HCT116 (cell line): Measurements from ENCODE around the gene GALNT5. TPM values are rescaled to one million over a fixed set of nuclear protein-coding genes. Genes with fewer than 3 reads are reported as not detected.

Source experiments
- ATAC-seq: fragments of 200-7000 bp; cut with Tn5 transposase; 2 replicates; pipeline ENCODE4 v1.9.1; 2020; ENCODE audit warnings: mild to moderate bottlenecking, moderate library complexity
- BruUV-seq: library from RNA; stranded (reverse); fragments of 400-500 nt; replicated peaks from 2 replicates; lab custom pipeline; 2021; lab: Mats Ljungman, UMichigan
- CTCF ChIA-PET: fragments of 300-600 bp; sonication (Branson Sonifier 250); formaldehyde crosslinking; loops from one replicate; lab custom pipeline; 2021; ENCODE audit warnings: antibody characterized with exemption; lab: Charles Lee
- POLR2A ChIA-PET: fragments of 300-600, 350-600 bp; sonication (Branson Sonifier 250); formaldehyde crosslinking; loops from one replicate; lab custom pipeline; 2021; ENCODE audit warnings: antibody characterized with exemption; lab: Charles Lee
- RAD21 ChIA-PET, 2 experiments: fragments of 300-600 bp; sonication (Branson Sonifier 250); formaldehyde crosslinking; loops; one replicate each; lab custom pipeline; 2023; ENCODE audit warnings: low total read pairs in 2 of 2; ENCODE audit not compliant: uncharacterized antibody in 2 of 2, unreplicated experiment in 2 of 2, low non-redundant PET in 1 of 2; lab: Charles Lee
- DNase-seq: peaks from one replicate; pipeline ENCODE4 v3.0.0-alpha.2; 2010; ENCODE audit warnings: low read depth, low spot score
- H2AFZ ChIP-seq: fragments of 200-600 bp; shearing (Covaris generic), sonication (generic); 2 replicates; pipeline ENCODE4 v1.6.1; 2017; ENCODE audit warnings: low read depth, mixed run types, mixed read lengths, antibody characterized with exemption, low read length; ENCODE audit not compliant: poor library complexity, severe bottlenecking
- H3K27ac ChIP-seq: 2 replicates; pipeline ENCODE4 v1.5.1; 2012; ENCODE audit warnings: low read depth, low read length
- H3K27me3 ChIP-seq: fragments of 200-600 bp; sonication (generic); 2 replicates; pipeline ENCODE4 v1.6.1; 2016; ENCODE audit warnings: mixed run types, low read length, mixed read lengths; ENCODE audit not compliant: insufficient read depth
- H3K36me3 ChIP-seq, 2 experiments: fragments of 200-500 bp in 1 of 2; fragments of 200-600 bp in 1 of 2; sonication (Bioruptor generic) in 1 of 2; sonication (generic) in 1 of 2; 2 replicates each; pipeline versions ENCODE4 v1.5.1 to v1.6.1; 2014 to 2016; ENCODE audit warnings: low read length in 2 of 2, inconsistent platforms in 1 of 2, mixed read lengths in 1 of 2, mixed run types in 1 of 2; ENCODE audit not compliant: insufficient read depth in 2 of 2, control insufficient read depth in 1 of 2
- H3K4me1 ChIP-seq, 2 experiments: fragments of 200-600 bp in 1 of 2; sonication (generic) in 1 of 2; 2 replicates each; pipeline versions ENCODE4 v1.5.1 to v1.6.1; 2012 to 2017; ENCODE audit warnings: low read length in 2 of 2, inconsistent platforms in 1 of 2, mild to moderate bottlenecking in 1 of 2, mixed read lengths in 1 of 2, mixed run types in 1 of 2, moderate library complexity in 1 of 2; ENCODE audit not compliant: insufficient read depth in 2 of 2, control insufficient read depth in 1 of 2
- H3K4me2 ChIP-seq: fragments of 200-600 bp; sonication (generic); 2 replicates; pipeline ENCODE4 v1.6.1; 2017; ENCODE audit warnings: mixed run types, low read length, mixed read lengths
- H3K4me3 ChIP-seq, 2 experiments: fragments of 200-600 bp in 1 of 2; sonication (generic) in 1 of 2; replicated peaks in 1 of 2; 2 replicates each; pipeline ENCODE4 v1.5.1; 2011 to 2016; ENCODE audit warnings: low read length in 2 of 2, control low read depth in 1 of 2, low read depth in 1 of 2, mild to moderate bottlenecking in 1 of 2, mixed read lengths in 1 of 2, mixed run types in 1 of 2
- H3K79me2 ChIP-seq: fragments of 200-600 bp; sonication (generic); 2 replicates; pipeline ENCODE4 v1.6.1; 2017; ENCODE audit warnings: mild to moderate bottlenecking, mixed run types, low read length, moderate library complexity, mixed read lengths; ENCODE audit not compliant: insufficient read depth
- H3K9ac ChIP-seq: fragments of 200-600 bp; sonication (generic); 2 replicates; pipeline ENCODE4 v1.6.1; 2016; ENCODE audit warnings: low read length, mixed read lengths
- H3K9me2 ChIP-seq: fragments of 200-600 bp; sonication (generic), shearing (Covaris generic); 2 replicates; pipeline ENCODE4 v1.6.1; 2017; ENCODE audit warnings: mixed run types, mild to moderate bottlenecking, moderate library complexity; ENCODE audit not compliant: insufficient read depth
- H3K9me3 ChIP-seq, 2 experiments: fragments of 200-500 bp in 1 of 2; fragments of 200-600 bp in 1 of 2; sonication (Bioruptor generic) in 1 of 2; sonication (generic) in 1 of 2; 2 replicates each; pipeline ENCODE4 v1.6.1; 2014 to 2017; ENCODE audit warnings: low read length in 2 of 2, mixed read lengths in 2 of 2, inconsistent platforms in 1 of 2, low read depth in 1 of 2, mild to moderate bottlenecking in 1 of 2, mixed run types in 1 of 2, moderate library complexity in 1 of 2; ENCODE audit not compliant: control insufficient read depth in 1 of 2, insufficient read depth in 1 of 2
- H4K20me1 ChIP-seq: fragments of 200-600 bp; sonication (generic), shearing (Covaris generic); 2 replicates; pipeline ENCODE4 v1.6.1; 2017; ENCODE audit warnings: mixed run types, mild to moderate bottlenecking, moderate library complexity; ENCODE audit not compliant: insufficient read depth
- CBX3 ChIP-seq: IDR thresholded peaks from 2 replicates; pipeline ENCODE4 v1.6.1; 2012; ENCODE audit warnings: low read depth
- CEBPB ChIP-seq: IDR thresholded peaks from 2 replicates; pipeline ENCODE4 v1.6.1; 2012; ENCODE audit warnings: low read depth
- ELF1 ChIP-seq: IDR thresholded peaks from 2 replicates; pipeline ENCODE4 v1.6.1; 2012; ENCODE audit warnings: low read depth, borderline replicate concordance
- EZH2phosphoT487 ChIP-seq: fragments of 200-600 bp; IDR thresholded peaks from 2 replicates; pipeline ENCODE4 v1.6.1; 2018; ENCODE audit warnings: antibody characterized with exemption, borderline replicate concordance
- FOSL1 ChIP-seq: IDR thresholded peaks from 2 replicates; pipeline ENCODE4 v1.6.1; 2012; ENCODE audit warnings: low read depth
- JUND ChIP-seq: IDR thresholded peaks from 2 replicates; pipeline ENCODE4 v1.6.1; 2012
- SIN3A ChIP-seq: IDR thresholded peaks from 2 replicates; pipeline ENCODE4 v1.6.1; 2012; ENCODE audit warnings: low read depth
- YY1 ChIP-seq: IDR thresholded peaks from 2 replicates; pipeline ENCODE4 v1.6.1; 2011; ENCODE audit warnings: low read length, low read depth, moderate library complexity, mild to moderate bottlenecking; ENCODE audit not compliant: insufficient replicate concordance; ENCODE audit errors: extremely low read depth
- ZFX ChIP-seq: fragments of 450-650 bp; IDR thresholded peaks from 2 replicates; pipeline ENCODE4 v1.6.1; 2017
- ZNF274 ChIP-seq: fragments of 200-500 bp; sonication (Bioruptor generic); IDR thresholded peaks from 2 replicates; pipeline ENCODE4 v1.6.1; 2014; ENCODE audit warnings: mild to moderate bottlenecking, low read depth, low read length, inconsistent platforms
- intact Hi-C: fragments of 100-400 bp; cut with micrococcal nuclease; formaldehyde crosslinking; loops from 2 replicates; pipeline ENCODE4 v1.10.0; 2022
- total RNA-seq: library from RNA; stranded (reverse); gene quantifications from one replicate; pipeline ENCODE4 v1.2.1, GENCODE V29; 2021; ENCODE audit not compliant: unreplicated experiment
- TF ChIP-seq, protein P1 (sequence below): IDR thresholded peaks from 2 replicates; pipeline ENCODE4 v1.6.1; 2012; ENCODE audit warnings: low read depth
- TF ChIP-seq, protein P2 (sequence below), 3 experiments: fragments of 200-600 bp in 1 of 3; sonication (generic) in 1 of 3; IDR thresholded peaks in 2 of 3; conservative IDR thresholded peaks in 1 of 3; 2 replicates each; pipeline ENCODE4 v1.5.1; 2012 to 2017; ENCODE audit warnings: low read depth in 2 of 3, low read length in 2 of 3, antibody characterized with exemption in 1 of 3, borderline replicate concordance in 1 of 3, control low read depth in 1 of 3, mild to moderate bottlenecking in 1 of 3, mixed read lengths in 1 of 3, mixed run types in 1 of 3, moderate library complexity in 1 of 3; ENCODE audit not compliant: insufficient read depth in 1 of 3

The GALNT5 gene
- total RNA-seq, 1 experiment from 2014 or later: 3.9 TPM

DNA sequence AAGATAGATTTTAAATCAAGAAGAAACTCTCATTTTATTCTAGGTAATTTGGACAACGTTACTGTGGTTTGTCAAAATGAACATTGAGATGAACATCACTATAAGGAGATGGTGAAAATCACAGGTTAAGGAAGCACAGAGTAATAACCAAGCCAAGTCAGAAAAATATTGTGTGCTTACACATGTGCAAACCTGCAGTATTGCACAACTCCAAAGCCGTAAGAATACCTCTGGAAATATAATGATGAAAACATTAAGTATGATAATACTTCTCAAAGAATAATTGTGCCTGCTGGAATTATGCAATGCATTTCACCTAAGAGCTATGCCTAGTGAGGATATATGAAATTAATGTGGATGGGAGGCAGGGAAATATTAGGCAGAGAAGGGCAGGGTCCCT lies 21.1 kb upstream of the GALNT5 start:
- no peak for TF ChIP-seq SIN3A
- TF ChIP-seq YY1: no peak
- no peak for TF ChIP-seq JUND
- no peak for TF ChIP-seq ELF1
- TF ChIP-seq CBX3: no peak
- TF ChIP-seq, protein P1, sequence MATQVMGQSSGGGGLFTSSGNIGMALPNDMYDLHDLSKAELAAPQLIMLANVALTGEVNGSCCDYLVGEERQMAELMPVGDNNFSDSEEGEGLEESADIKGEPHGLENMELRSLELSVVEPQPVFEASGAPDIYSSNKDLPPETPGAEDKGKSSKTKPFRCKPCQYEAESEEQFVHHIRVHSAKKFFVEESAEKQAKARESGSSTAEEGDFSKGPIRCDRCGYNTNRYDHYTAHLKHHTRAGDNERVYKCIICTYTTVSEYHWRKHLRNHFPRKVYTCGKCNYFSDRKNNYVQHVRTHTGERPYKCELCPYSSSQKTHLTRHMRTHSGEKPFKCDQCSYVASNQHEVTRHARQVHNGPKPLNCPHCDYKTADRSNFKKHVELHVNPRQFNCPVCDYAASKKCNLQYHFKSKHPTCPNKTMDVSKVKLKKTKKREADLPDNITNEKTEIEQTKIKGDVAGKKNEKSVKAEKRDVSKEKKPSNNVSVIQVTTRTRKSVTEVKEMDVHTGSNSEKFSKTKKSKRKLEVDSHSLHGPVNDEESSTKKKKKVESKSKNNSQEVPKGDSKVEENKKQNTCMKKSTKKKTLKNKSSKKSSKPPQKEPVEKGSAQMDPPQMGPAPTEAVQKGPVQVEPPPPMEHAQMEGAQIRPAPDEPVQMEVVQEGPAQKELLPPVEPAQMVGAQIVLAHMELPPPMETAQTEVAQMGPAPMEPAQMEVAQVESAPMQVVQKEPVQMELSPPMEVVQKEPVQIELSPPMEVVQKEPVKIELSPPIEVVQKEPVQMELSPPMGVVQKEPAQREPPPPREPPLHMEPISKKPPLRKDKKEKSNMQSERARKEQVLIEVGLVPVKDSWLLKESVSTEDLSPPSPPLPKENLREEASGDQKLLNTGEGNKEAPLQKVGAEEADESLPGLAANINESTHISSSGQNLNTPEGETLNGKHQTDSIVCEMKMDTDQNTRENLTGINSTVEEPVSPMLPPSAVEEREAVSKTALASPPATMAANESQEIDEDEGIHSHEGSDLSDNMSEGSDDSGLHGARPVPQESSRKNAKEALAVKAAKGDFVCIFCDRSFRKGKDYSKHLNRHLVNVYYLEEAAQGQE: no peak
- no peak for TF ChIP-seq EZH2phosphoT487
- no peak for TF ChIP-seq ZNF274
- TF ChIP-seq, protein P2, sequence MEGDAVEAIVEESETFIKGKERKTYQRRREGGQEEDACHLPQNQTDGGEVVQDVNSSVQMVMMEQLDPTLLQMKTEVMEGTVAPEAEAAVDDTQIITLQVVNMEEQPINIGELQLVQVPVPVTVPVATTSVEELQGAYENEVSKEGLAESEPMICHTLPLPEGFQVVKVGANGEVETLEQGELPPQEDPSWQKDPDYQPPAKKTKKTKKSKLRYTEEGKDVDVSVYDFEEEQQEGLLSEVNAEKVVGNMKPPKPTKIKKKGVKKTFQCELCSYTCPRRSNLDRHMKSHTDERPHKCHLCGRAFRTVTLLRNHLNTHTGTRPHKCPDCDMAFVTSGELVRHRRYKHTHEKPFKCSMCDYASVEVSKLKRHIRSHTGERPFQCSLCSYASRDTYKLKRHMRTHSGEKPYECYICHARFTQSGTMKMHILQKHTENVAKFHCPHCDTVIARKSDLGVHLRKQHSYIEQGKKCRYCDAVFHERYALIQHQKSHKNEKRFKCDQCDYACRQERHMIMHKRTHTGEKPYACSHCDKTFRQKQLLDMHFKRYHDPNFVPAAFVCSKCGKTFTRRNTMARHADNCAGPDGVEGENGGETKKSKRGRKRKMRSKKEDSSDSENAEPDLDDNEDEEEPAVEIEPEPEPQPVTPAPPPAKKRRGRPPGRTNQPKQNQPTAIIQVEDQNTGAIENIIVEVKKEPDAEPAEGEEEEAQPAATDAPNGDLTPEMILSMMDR (IDR thresholded peaks at IDR 0.05 in 2 of 3, conservative IDR thresholded peaks at IDR 0.05 in 1 of 3; ENCODE audit: borderline replicate concordance in 1 of 3, insufficient read depth in 1 of 3, low read depth in 2 of 3, low read length in 2 of 3): no peak
- TF ChIP-seq FOSL1: no peak
- no peak for TF ChIP-seq ZFX
- TF ChIP-seq CEBPB: no peak
- no peak for ATAC-seq
- Histone ChIP-seq H3K79me2 (no peaks in the 10 kb centered on the region), H3K9me3 (no peaks in the 10 kb centered on the region), H3K4me1 (peaks cover 0 to 6% of the 10 kb centered on the region in 2 experiments; a peak in 1 of 4 replicates), H3K4me3 (no peak overlapping the region), H3K27ac (no peak overlapping the region), H2AFZ (no peak overlapping the region), H3K9ac (no peak overlapping the region), H3K4me2 (no peak overlapping the region), H3K27me3 (no peaks in the 10 kb centered on the region), H3K9me2 (peaks cover 5% of the 10 kb centered on the region; the same call in 1 of the 2 replicates), H4K20me1 (no peaks in the 10 kb centered on the region), H3K36me3 (no peaks in the 10 kb centered on the region)
- ChIA-PET CTCF (no interaction called here), POLR2A (no interaction called here), RAD21 (no interaction called here)
- intact Hi-C loops: no loop called here
- no TSS peak for BruUV-seq
- no peak for DNase-seq
